Skeletal muscle tissue (tissue), 4 donors: ENCODE measurements around the gene C4A. TPM values are rescaled to one million over a fixed set of nuclear protein-coding genes. Genes with fewer than 3 reads are reported as not detected.
"Not testable (repeated sequence)": the region's sequence is repeated elsewhere in the genome, so short reads cannot be mapped to it uniquely, and the experiment has no call there.

Experiments
- H3K27ac ChIP-seq: one replicate; pipeline ENCODE4 v1.7.0; 2013; ENCODE audit warnings: mild to moderate bottlenecking, low read depth, low read length, inconsistent platforms
- H3K27me3 ChIP-seq, 3 donors: one replicate each; pipeline ENCODE4 v1.7.0; 2013; ENCODE audit warnings: low read length in 3 of 3; ENCODE audit not compliant: control insufficient read depth in 3 of 3, insufficient read depth in 3 of 3
- H3K36me3 ChIP-seq, 3 donors: one replicate each; pipeline ENCODE4 v1.7.0; 2013; ENCODE audit warnings: low read length in 3 of 3; ENCODE audit not compliant: control insufficient read depth in 3 of 3, insufficient read depth in 3 of 3
- H3K4me1 ChIP-seq, 3 donors: one replicate each; pipeline ENCODE4 v1.7.0; 2013; ENCODE audit warnings: low read length in 3 of 3, mild to moderate bottlenecking in 3 of 3; ENCODE audit not compliant: control insufficient read depth in 3 of 3, insufficient read depth in 3 of 3
- H3K4me3 ChIP-seq, 3 donors: one replicate each; pipeline ENCODE4 v1.7.0; 2013; ENCODE audit warnings: low read length in 3 of 3
- H3K9ac ChIP-seq, 3 donors: one replicate each; pipeline ENCODE4 v1.7.0; 2013; ENCODE audit warnings: low read length in 3 of 3, mild to moderate bottlenecking in 3 of 3, moderate library complexity in 2 of 3, low read depth in 1 of 3
- H3K9me3 ChIP-seq, 3 donors: one replicate each; pipeline ENCODE4 v1.7.0; 2013; ENCODE audit warnings: low read length in 3 of 3; ENCODE audit not compliant: control insufficient read depth in 3 of 3
- total RNA-seq: library from RNA; depleted of rRNA; stranded (reverse); fragments of >200 nt; gene quantifications from one replicate; pipeline ENCODE4 v1.2.3, GENCODE V29; 2014
- donor health status: Osteomylitis.

Gene C4A
- total RNA-seq, 1 donor from 2014 or later = 14.1 TPM

DNA sequence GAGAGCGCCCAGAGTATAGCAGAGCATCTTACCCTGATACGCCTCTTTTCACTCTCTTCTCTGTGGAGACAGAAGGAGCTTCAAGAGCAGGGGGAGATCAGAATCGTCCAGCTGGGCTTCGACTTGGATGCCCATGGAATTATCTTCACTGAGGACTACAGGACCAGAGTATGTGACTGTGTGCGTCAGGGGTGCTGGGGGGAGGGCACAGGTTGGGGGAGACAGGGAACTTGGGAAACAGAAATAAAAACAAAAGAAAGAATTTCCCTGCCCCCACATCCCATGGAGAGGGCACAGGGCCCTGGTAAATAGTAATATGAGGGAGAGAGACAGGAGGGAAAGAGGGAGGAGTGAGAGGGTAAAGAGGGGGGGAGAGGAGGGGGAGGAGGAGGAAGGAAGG, 3.0 kb upstream of the C4A start:
- Histone ChIP-seq H3K36me3 (peaks cover 6 to 11% (median 10%) of the 10 kb centered on the region in 3 donors), H3K9me3 (no peaks in the 10 kb centered on the region), H3K4me3 (no peak overlapping the region), H3K27ac (no peak overlapping the region), H3K4me1 (no peaks in the 10 kb centered on the region), H3K27me3 (no peaks in the 10 kb centered on the region), H3K9ac (no peak overlapping the region)

DNA sequence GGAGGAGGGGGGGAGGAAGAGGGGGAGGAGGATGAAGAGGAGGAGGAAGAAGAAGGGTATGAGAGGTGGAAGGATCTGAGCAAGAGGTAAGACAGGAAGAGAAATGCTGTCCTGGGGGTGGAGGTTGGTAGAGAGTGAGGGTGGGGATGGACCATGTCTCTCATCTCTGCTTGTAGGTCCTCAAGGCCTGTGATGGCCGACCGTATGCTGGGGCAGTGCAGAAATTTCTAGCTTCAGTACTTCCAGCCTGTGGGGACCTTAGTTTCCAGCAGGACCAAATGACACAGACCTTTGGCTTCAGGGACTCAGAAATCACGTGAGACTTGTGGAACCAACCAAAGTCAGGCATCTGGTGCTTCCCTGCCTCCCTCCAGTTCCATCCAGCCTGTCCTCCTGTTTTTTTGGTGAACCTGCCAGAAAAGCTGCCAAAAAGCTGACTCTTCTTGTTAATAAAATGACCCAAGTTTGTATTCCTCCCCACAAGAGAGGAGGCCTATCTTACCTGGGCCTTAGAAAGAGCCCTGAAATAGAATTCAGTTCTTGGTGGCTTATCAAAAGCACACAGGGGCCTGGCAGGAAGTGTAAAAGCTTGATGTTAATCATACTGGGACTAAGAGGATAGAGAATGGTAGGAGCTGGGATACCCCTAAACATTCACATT, 2.5 kb upstream of the C4A start:
- Histone ChIP-seq H3K36me3 (peaks cover 6 to 11% (median 10%) of the 10 kb centered on the region in 3 donors), H3K4me3 (no peak overlapping the region), H3K9ac (no peak overlapping the region), H3K27ac (no peak overlapping the region), H3K4me1 (no peaks in the 10 kb centered on the region), H3K9me3 (no peaks in the 10 kb centered on the region), H3K27me3 (no peaks in the 10 kb centered on the region)

DNA sequence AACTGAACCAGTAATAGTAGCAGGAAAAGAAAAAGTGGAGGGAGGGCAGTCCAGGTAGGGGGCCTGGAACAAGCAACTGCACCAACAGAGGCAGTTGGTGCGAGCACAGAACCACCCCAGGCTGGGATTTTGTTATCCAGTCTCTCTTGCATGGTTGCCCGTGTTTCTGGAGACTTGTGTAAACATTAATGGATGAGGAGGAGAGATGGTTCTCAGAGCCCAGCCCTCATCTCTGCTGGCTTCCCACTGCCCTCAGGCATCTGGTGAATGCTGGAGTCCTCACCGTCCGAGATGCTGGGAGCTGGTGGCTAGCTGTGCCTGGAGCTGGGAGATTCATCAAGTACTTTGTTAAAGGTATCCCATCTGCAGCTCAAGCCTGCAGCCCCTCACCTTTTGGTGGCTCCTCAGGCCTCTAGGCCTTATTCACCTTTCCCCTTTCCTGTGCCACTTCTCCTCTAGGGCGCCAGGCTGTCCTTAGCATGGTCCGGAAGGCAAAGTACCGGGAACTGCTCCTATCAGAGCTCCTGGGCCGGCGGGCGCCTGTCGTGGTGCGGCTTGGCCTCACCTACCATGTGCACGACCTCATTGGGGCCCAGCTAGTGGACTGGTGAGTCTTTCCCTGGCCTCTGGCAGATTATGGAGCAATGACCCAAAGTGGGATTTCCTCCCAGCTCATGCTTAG, 1.5 kb upstream of the C4A start:
- not testable (repeated sequence) for H3K4me3 ChIP-seq, H3K9me3 ChIP-seq, H3K27me3 ChIP-seq, H3K27ac ChIP-seq, H3K4me1 ChIP-seq, H3K9ac ChIP-seq
- peaks cover 6 to 11% (median 10%) of the 10 kb centered on the region in 3 donors for H3K36me3 ChIP-seq

GRCh38 chr6:31980998-31981397, 859 bp upstream of the C4A start:
- H3K9me3 ChIP-seq, H3K27me3 ChIP-seq, H3K27ac ChIP-seq, H3K9ac ChIP-seq, H3K4me3 ChIP-seq, H3K4me1 ChIP-seq: not testable (repeated sequence)
- H3K36me3 ChIP-seq = peaks cover 6 to 11% (median 10%) of the 10 kb centered on the region in 3 donors

GRCh38 chr6:31989363-31989762, 7.5 kb downstream of the C4A start:
- not testable (repeated sequence) for H3K27ac ChIP-seq, H3K4me1 ChIP-seq, H3K9me3 ChIP-seq, H3K27me3 ChIP-seq, H3K4me3 ChIP-seq, H3K36me3 ChIP-seq, H3K9ac ChIP-seq

DNA sequence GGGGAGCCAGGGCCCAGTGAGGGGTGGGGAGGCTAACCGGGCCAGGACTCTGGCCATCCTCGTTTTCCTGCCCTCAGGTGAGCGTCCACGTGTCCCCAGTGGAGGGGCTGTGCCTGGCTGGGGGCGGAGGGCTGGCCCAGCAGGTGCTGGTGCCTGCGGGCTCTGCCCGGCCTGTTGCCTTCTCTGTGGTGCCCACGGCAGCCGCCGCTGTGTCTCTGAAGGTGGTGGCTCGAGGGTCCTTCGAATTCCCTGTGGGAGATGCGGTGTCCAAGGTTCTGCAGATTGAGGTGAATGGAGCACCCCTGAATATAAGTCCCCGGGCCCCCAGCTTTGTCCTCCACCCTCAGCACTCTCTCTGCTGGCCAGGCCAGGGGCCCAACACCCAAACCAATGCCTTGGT, 12.6 kb downstream of the C4A start:
- not testable (repeated sequence) for H3K9ac ChIP-seq, H3K27me3 ChIP-seq, H3K4me3 ChIP-seq, H3K36me3 ChIP-seq, H3K9me3 ChIP-seq, H3K4me1 ChIP-seq, H3K27ac ChIP-seq

DNA sequence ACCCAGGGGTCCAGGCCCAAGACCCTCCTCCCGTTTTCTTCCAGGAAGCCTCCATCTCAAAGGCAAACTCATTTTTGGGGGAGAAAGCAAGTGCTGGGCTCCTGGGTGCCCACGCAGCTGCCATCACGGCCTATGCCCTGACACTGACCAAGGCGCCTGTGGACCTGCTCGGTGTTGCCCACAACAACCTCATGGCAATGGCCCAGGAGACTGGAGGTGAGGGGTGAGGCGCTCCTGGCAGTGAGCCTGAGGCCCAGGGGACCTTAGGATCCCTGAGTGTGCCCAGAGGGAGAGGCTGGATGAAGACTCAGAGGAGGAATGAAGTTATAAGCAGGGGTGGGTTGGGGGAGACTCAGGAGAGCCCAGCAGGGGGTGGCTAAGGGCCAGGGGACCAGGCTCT, 14.5 kb downstream of the C4A start:
- not testable (repeated sequence) for H3K9ac ChIP-seq, H3K27ac ChIP-seq, H3K9me3 ChIP-seq, H3K36me3 ChIP-seq, H3K27me3 ChIP-seq, H3K4me1 ChIP-seq, H3K4me3 ChIP-seq

DNA sequence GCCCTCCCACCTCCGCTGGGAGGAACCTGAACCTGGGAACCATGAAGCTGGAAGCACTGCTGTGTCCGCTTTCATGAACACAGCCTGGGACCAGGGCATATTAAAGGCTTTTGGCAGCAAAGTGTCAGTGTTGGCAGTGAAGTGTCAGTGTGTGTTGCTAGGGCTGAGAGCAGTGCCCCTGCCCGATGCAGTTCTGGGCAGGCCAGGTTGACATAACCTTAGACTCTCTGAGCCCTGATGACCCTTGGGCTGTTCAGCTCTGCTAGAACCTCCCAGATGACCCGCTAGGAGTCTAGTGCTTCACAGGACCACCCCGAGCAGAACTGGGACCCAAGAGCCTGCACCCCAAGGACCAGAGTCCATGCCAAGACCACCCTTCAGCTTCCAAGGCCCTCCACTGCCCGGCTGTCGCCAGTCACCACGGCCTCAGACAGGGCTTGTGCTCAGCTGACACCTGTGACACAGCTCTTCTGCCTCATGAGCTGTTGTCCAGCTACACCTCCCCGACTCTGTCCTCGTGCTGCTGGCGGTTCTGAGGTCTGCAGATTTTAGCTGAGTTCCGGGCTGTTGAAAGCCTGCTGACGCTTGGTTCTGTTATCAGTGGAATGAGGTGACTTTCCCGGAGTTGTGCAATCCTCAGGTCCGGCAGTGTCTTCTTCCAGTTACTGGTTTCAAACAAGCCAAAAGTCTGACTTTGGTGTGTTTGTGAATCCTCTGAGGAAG, 20.9 kb downstream of the C4A start:
- not testable (repeated sequence) for H3K4me3 ChIP-seq, H3K27ac ChIP-seq, H3K36me3 ChIP-seq, H3K4me1 ChIP-seq, H3K9me3 ChIP-seq, H3K9ac ChIP-seq, H3K27me3 ChIP-seq

GRCh38 chr6:32003301-32003700, 21.4 kb downstream of the C4A start:
- H3K9ac ChIP-seq, H3K27me3 ChIP-seq, H3K4me3 ChIP-seq, H3K4me1 ChIP-seq, H3K9me3 ChIP-seq, H3K27ac ChIP-seq, H3K36me3 ChIP-seq: not testable (repeated sequence)

GRCh38 chr6:32004393-32004792, 22.5 kb downstream of the C4A start:
- H3K9ac ChIP-seq, H3K4me1 ChIP-seq, H3K9me3 ChIP-seq, H3K27me3 ChIP-seq, H3K27ac ChIP-seq, H3K4me3 ChIP-seq, H3K36me3 ChIP-seq: not testable (repeated sequence)
